OCI-LY7 (cell line): Measurements from ENCODE around the gene DNAJC25. TPM values are rescaled to one million over a fixed set of nuclear protein-coding genes. Genes with fewer than 3 reads are reported as not detected.

Source experiments
- BruUV-seq: library from RNA; stranded (reverse); fragments of 400-500 nt; replicated peaks from 2 replicates; lab custom pipeline; 2021; lab: Mats Ljungman, UMichigan
- CTCF ChIA-PET: fragments of 300-600 bp; sonication (Branson Sonifier 250); formaldehyde crosslinking; loops from one replicate; lab custom pipeline; 2022; ENCODE audit warnings: antibody characterized with exemption; ENCODE audit not compliant: unreplicated experiment; lab: Charles Lee
- POLR2A ChIA-PET: fragments of 300-600 bp; sonication (Branson Sonifier 250); formaldehyde crosslinking; loops from one replicate; lab custom pipeline; 2022; ENCODE audit warnings: antibody characterized with exemption; lab: Charles Lee
- DNase-seq: peaks from one replicate; pipeline ENCODE4 v3.0.0-alpha.2; 2015; ENCODE audit warnings: low spot score
- H2AFZ ChIP-seq: fragments of 200-600 bp; sonication (generic), shearing (Covaris generic); 2 replicates; pipeline ENCODE4 v1.6.1; 2014; ENCODE audit warnings: mild to moderate bottlenecking, antibody characterized with exemption, low read length, moderate library complexity
- H3K27ac ChIP-seq: fragments of 200-600 bp; sonication (generic); 2 replicates; pipeline ENCODE4 v1.5.1; 2014; ENCODE audit warnings: mixed run types, low read depth, mild to moderate bottlenecking, moderate library complexity, low read length, inconsistent platforms; ENCODE audit not compliant: poor library complexity, severe bottlenecking
- H3K36me3 ChIP-seq: fragments of 200-600 bp; sonication (generic); 2 replicates; pipeline ENCODE4 v1.6.1; 2014; ENCODE audit warnings: mild to moderate bottlenecking, antibody characterized with exemption, low read length, moderate library complexity, mixed read lengths; ENCODE audit not compliant: insufficient read depth
- H3K4me1 ChIP-seq: fragments of 200-600 bp; sonication (generic); 2 replicates; pipeline ENCODE4 v1.5.1; 2014; ENCODE audit warnings: mild to moderate bottlenecking, low read length; ENCODE audit not compliant: insufficient read depth, poor library complexity, severe bottlenecking
- H3K4me2 ChIP-seq: fragments of 200-600 bp; sonication (generic); 2 replicates; pipeline ENCODE4 v1.6.1; 2014; ENCODE audit warnings: mild to moderate bottlenecking, low read length
- H3K4me3 ChIP-seq: fragments of 200-600 bp; sonication (generic); 2 replicates; pipeline ENCODE4 v1.5.1; 2014; ENCODE audit warnings: mild to moderate bottlenecking, low read depth, low read length; ENCODE audit not compliant: poor library complexity, severe bottlenecking
- H3K79me2 ChIP-seq: fragments of 200-600 bp; sonication (generic); 2 replicates; pipeline ENCODE4 v1.6.1; 2016; ENCODE audit warnings: low read depth, mild to moderate bottlenecking, low read length, moderate library complexity, mixed read lengths; ENCODE audit not compliant: insufficient read depth
- H3K9me2 ChIP-seq: fragments of 200-600 bp; sonication (generic); 2 replicates; pipeline ENCODE4 v1.6.1; 2016; ENCODE audit warnings: mild to moderate bottlenecking, low read length, mixed read lengths; ENCODE audit not compliant: insufficient read depth
- H3K9me3 ChIP-seq: fragments of 200-600 bp; sonication (generic); 2 replicates; pipeline ENCODE4 v1.6.1; 2014; ENCODE audit warnings: mild to moderate bottlenecking, mixed run types, low read length, mixed read lengths
- H4K20me1 ChIP-seq: fragments of 200-600 bp; sonication (generic); 2 replicates; pipeline ENCODE4 v1.6.1; 2014; ENCODE audit warnings: mild to moderate bottlenecking, antibody characterized with exemption, low read length, moderate library complexity, mixed read lengths; ENCODE audit not compliant: insufficient read depth
- CTCF ChIP-seq: fragments of 200-600 bp; sonication (generic); conservative IDR thresholded peaks from 2 replicates; pipeline ENCODE4 v1.5.1; 2014; ENCODE audit warnings: mild to moderate bottlenecking, antibody characterized with exemption, low read length, moderate library complexity, mixed read lengths
- EZH2phosphoT487 ChIP-seq: fragments of 200-600 bp; sonication (generic); IDR thresholded peaks from 2 replicates; pipeline ENCODE4 v1.6.1; 2018; ENCODE audit warnings: low read depth, borderline replicate concordance, mild to moderate bottlenecking, mixed run types, antibody characterized with exemption, low read length, moderate library complexity, mixed read lengths
- intact Hi-C: fragments of 100-400 bp; cut with micrococcal nuclease; formaldehyde crosslinking; loops from one replicate; pipeline ENCODE4 v1.10.0; 2022; ENCODE audit not compliant: unreplicated experiment
- total RNA-seq, 2 experiments: library from RNA; depleted of rRNA in 1 of 2; stranded (reverse); fragments of >200 nt in 1 of 2; shearing (Covaris generic) in 1 of 2; gene quantifications; 2 replicates each; pipeline ENCODE4 v1.2.3, GENCODE V29; 2014 to 2022

The DNAJC25 gene
- total RNA-seq, 2 experiments from 2014 or later: 5.8 to 7.0 TPM

GRCh38 chr9:111661150-111661801, 30.1 kb downstream of the DNAJC25 start, which contains the start of gene GNG10:
TSS of gene GNG10 (plus strand) at chr9:111661605. CDS start at chr9:111661635, 30 bp downstream.
- Histone ChIP-seq H3K4me1 (peaks cover 20% of the 10 kb centered on the region), H4K20me1 (no peaks in the 10 kb centered on the region), H3K27ac (no peak within 1 kb of the TSS), H3K9me2 (no peaks in the 10 kb centered on the region), H3K4me2 (peak within 1 kb of the TSS; percentile 98), H3K9me3 (no peaks in the 10 kb centered on the region), H3K79me2 (no peaks in the 10 kb centered on the region), H2AFZ (peak within 1 kb of the TSS; percentile 86), H3K4me3 (peak within 1 kb of the TSS; percentile 77), H3K36me3 (no peaks in the 10 kb centered on the region)
- peak; percentile 63 for DNase-seq
- CTCF ChIA-PET: no interaction called here
- intact Hi-C loops: no loop called here
- POLR2A ChIA-PET: no interaction called here
- BruUV-seq: no TSS peak
- TF ChIP-seq EZH2phosphoT487 (no peak), CTCF (no peak)

DNA sequence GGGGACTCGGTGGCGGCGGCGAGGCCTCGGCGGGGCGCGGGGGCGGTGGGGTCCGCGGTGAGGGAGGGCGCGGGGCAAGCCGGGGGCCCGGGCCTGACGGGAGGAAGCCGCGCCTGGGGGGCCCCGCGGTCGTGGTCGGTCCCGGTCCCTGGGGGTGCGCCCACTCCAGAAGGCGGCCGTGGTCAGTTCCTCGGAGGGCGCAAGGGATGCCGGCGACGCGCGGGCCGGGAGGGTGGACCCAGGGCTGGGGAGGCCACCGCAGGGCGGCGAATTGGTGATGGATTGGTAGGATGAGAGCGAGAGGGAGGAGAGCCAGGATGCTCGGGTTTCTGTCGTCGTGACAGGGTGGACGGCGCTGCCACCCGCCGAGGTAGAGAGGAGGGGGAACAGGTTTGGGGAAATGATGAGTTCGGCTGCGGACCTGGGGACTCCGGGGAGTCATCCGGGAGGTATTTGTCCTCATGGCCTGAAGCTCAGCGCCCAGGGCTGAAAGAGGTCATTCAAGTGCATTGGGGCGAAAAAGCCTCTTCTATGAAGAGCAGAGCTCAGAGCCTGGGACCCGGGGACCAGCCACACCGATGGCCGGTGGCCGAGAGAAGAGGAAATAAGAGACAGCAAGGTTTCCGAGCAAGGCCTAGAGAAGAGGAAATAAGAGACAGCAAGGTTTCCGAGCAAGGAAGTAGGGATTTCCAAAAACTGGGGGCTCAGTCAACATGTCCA, 30.8 kb downstream of the DNAJC25 start:
- Histone ChIP-seq H3K27ac (no peak overlapping the region), H3K9me2 (no peaks in the 10 kb centered on the region), H3K9me3 (no peaks in the 10 kb centered on the region), H2AFZ (peak overlapping the region; percentile 86), H3K4me2 (peak overlapping the region; percentile 98), H4K20me1 (no peaks in the 10 kb centered on the region), H3K36me3 (no peaks in the 10 kb centered on the region), H3K4me3 (peak overlapping the region; percentile 77), H3K79me2 (no peaks in the 10 kb centered on the region), H3K4me1 (peaks cover 20% of the 10 kb centered on the region)
- BruUV-seq: no TSS peak
- POLR2A ChIA-PET: interaction anchor here (0.6 kb wide), 1 partner anchor 1155 kb away, joined by 3 read pairs; no protein-coding TSS in a partner anchor
- CTCF ChIA-PET: interaction anchor here (0.6 kb wide), 1 partner anchor 28 kb away, joined by 3 read pairs; no protein-coding TSS in a partner anchor
- TF ChIP-seq EZH2phosphoT487 (no peak), CTCF (no peak)
- peak; percentile 39 for DNase-seq
- intact Hi-C loops: loop anchor here (1.0 kb wide), 1 partner anchor 31 kb away; the partner anchor contains the start of gene DNAJC25
